GM12878 (cell line): ENCODE data around the gene KLHL7. TPM values are rescaled to one million over a fixed set of nuclear protein-coding genes. Genes with fewer than 3 reads are reported as not detected.

ENCODE experiments used
- ATAC-seq: fragments of 200-7000 bp; cut with Tn5 transposase; 3 replicates; pipeline ENCODE4 v1.9.1; 2020; ENCODE audit warnings: mild to moderate bottlenecking, moderate library complexity
- BruUV-seq: library from RNA; stranded (reverse); fragments of 400-500 nt; replicated peaks from 2 replicates; lab custom pipeline; 2021; lab: Mats Ljungman, UMichigan
- CTCF ChIA-PET: fragments of 300-600 bp; sonication (Branson Sonifier 250); formaldehyde crosslinking; extraction: SDS; loops from one replicate; lab custom pipeline; 2021; ENCODE audit warnings: inconsistent platforms; lab: Yijun Ruan, JAX
- POLR2A ChIA-PET: fragments of 350-600 bp; formaldehyde crosslinking; extraction: SDS; loops from one replicate; lab custom pipeline; 2021; ENCODE audit warnings: inconsistent platforms; lab: Charles Lee
- RAD21 ChIA-PET: fragments of 300-600 bp; sonication (Branson Sonifier 250); formaldehyde crosslinking; loops from one replicate; lab custom pipeline; 2023; ENCODE audit warnings: antibody characterized with exemption; ENCODE audit not compliant: unreplicated experiment; lab: Charles Lee
- SMC1A ChIA-PET: fragments of 300-600 bp; sonication (Branson Sonifier 250); formaldehyde crosslinking; loops from one replicate; lab custom pipeline; 2023; ENCODE audit not compliant: unreplicated experiment, uncharacterized antibody; lab: Charles Lee
- DNase-seq: peaks from one replicate; pipeline ENCODE4 v3.0.0-alpha.2; 2011; ENCODE audit warnings: low read depth, low spot score
- FAIRE-seq: peaks from 3 replicates; lab custom pipeline; 2011; peaks lifted over from hg19 to GRCh38; lab: Jason Lieb, UNC
- H2AFZ ChIP-seq: 2 replicates; pipeline ENCODE4 v1.6.0; 2011; ENCODE audit warnings: low read depth, low read length, control low read depth; ENCODE audit not compliant: control insufficient read depth
- H3K27ac ChIP-seq: 2 replicates; pipeline ENCODE4 v1.5.1; 2011; ENCODE audit warnings: control low read depth; ENCODE audit not compliant: control insufficient read depth, insufficient read depth
- H3K27me3 ChIP-seq, 2 experiments: replicated peaks in 1 of 2; 2 replicates each; pipeline versions ENCODE4 v1.6.0 to v1.6.1; 2011; ENCODE audit warnings: low read length in 1 of 2; ENCODE audit not compliant: control insufficient read depth in 2 of 2, insufficient read depth in 2 of 2
- H3K36me3 ChIP-seq, 2 experiments: 2 replicates each; pipeline ENCODE4 v1.5.1; 2011; ENCODE audit warnings: low read length in 1 of 2; ENCODE audit not compliant: control insufficient read depth in 2 of 2, insufficient read depth in 2 of 2
- H3K4me1 ChIP-seq: 2 replicates; pipeline ENCODE4 v1.6.1; 2011; ENCODE audit warnings: mild to moderate bottlenecking, low read length, moderate library complexity, mixed read lengths; ENCODE audit not compliant: control insufficient read depth, insufficient read depth
- H3K4me2 ChIP-seq: 2 replicates; pipeline ENCODE4 v1.6.0; 2011; ENCODE audit warnings: control low read depth; ENCODE audit not compliant: control insufficient read depth, insufficient read depth
- H3K4me3 ChIP-seq: fragments of 200-600 bp; sonication (generic); 2 replicates; pipeline ENCODE4 v1.5.1; 2016
- H3K79me2 ChIP-seq: 2 replicates; pipeline ENCODE4 v1.6.0; 2011; ENCODE audit warnings: low read length; ENCODE audit not compliant: control insufficient read depth, insufficient read depth
- H3K9ac ChIP-seq: 2 replicates; pipeline ENCODE4 v1.8.0; 2011; ENCODE audit warnings: low read length, control low read depth, mixed read lengths; ENCODE audit not compliant: control insufficient read depth, insufficient read depth
- H3K9me3 ChIP-seq: replicated peaks from 3 replicates; pipeline ENCODE4 v1.5.1; 2011; ENCODE audit warnings: mild to moderate bottlenecking, low read length; ENCODE audit not compliant: control insufficient read depth, insufficient read depth
- H4K20me1 ChIP-seq: 2 replicates; pipeline ENCODE4 v1.6.0; 2011; ENCODE audit not compliant: control insufficient read depth, insufficient read depth
- BMI1 ChIP-seq: fragments of 450-650 bp; IDR thresholded peaks from 2 replicates; pipeline ENCODE4 v1.6.1; 2016; ENCODE audit warnings: mild to moderate bottlenecking, moderate library complexity, borderline replicate concordance
- CREB1 ChIP-seq: IDR thresholded peaks from 2 replicates; pipeline ENCODE4 v1.6.1; 2012; ENCODE audit warnings: low read depth, mild to moderate bottlenecking, inconsistent platforms
- ETV6 ChIP-seq, 2 experiments: fragments of 450-650 bp in 1 of 2; IDR thresholded peaks in 1 of 2; conservative IDR thresholded peaks in 1 of 2; 2 replicates each; pipeline ENCODE4 v1.6.1; 2014; ENCODE audit warnings: antibody characterized with exemption in 1 of 2, borderline replicate concordance in 1 of 2, low read depth in 1 of 2, mild to moderate bottlenecking in 1 of 2, moderate library complexity in 1 of 2
- HDAC6 ChIP-seq: fragments of 200-600 bp; sonication (generic); IDR thresholded peaks from one replicate; pipeline ENCODE4 v1.8.0; 2017; ENCODE audit warnings: antibody characterized with exemption; ENCODE audit not compliant: unreplicated experiment
- HDGF ChIP-seq: fragments of 450-650 bp; IDR thresholded peaks from 2 replicates; pipeline ENCODE4 v1.6.1; 2016; ENCODE audit warnings: antibody characterized with exemption
- JUND ChIP-seq: IDR thresholded peaks from 2 replicates; pipeline ENCODE4 v1.6.1; 2012; ENCODE audit warnings: low read depth, mild to moderate bottlenecking, low read length, improper control_type of control experiment, moderate library complexity
- MTA3 ChIP-seq: IDR thresholded peaks from 2 replicates; pipeline ENCODE4 v1.6.1; 2012; ENCODE audit warnings: low read length, inconsistent platforms, borderline replicate concordance
- RAD21 ChIP-seq: IDR thresholded peaks from 2 replicates; pipeline ENCODE4 v1.6.1; 2011; ENCODE audit warnings: mild to moderate bottlenecking, low read depth, low read length, moderate library complexity; ENCODE audit not compliant: insufficient read depth
- RB1 ChIP-seq: fragments of 450-650 bp; formaldehyde crosslinking; IDR thresholded peaks from 2 replicates; pipeline ENCODE4 v1.6.1; 2017; ENCODE audit warnings: mild to moderate bottlenecking, borderline replicate concordance
- RFX5 ChIP-seq: IDR thresholded peaks from 2 replicates; pipeline ENCODE4 v1.6.1; 2011; ENCODE audit warnings: low read depth, low read length, improper control_type of control experiment
- SPI1 ChIP-seq: IDR thresholded peaks from 2 replicates; pipeline ENCODE4 v1.6.1; 2011; ENCODE audit warnings: low read depth, mild to moderate bottlenecking, low read length, moderate library complexity, borderline replicate concordance; ENCODE audit not compliant: insufficient read depth
- SREBF1 ChIP-seq: IDR thresholded peaks from 2 replicates; pipeline ENCODE4 v1.6.1; 2012; ENCODE audit warnings: mild to moderate bottlenecking, low read length
- SUPT20H ChIP-seq: IDR thresholded peaks from 2 replicates; pipeline ENCODE4 v1.6.1; 2011; ENCODE audit warnings: low read depth, mild to moderate bottlenecking, low read length, moderate library complexity, borderline replicate concordance; ENCODE audit not compliant: control insufficient read depth
- WRNIP1 ChIP-seq: IDR thresholded peaks from 2 replicates; pipeline ENCODE4 v1.6.1; 2011; ENCODE audit warnings: low read depth, low read length, improper control_type of control experiment, borderline replicate concordance
- WGBS: methylation state at CpG from one replicate; pipeline ENCODE4 v1.1.6; 2016; ENCODE audit warnings: low lambda C conversion rate; ENCODE audit not compliant: insufficient replicate concordance, insufficient coverage; ENCODE audit errors: missing lambda C conversion rate; 5-methylcytosine and 5-hydroxymethylcytosine counted together
- in situ Hi-C: fragments of 300-500 bp; cut with MboI; formaldehyde crosslinking; loops from 9 replicates; pipeline ENCODE4 v1.14.3; 2018; ENCODE audit warnings: mixed read lengths
- intact Hi-C: fragments of 100-400 bp; cut with micrococcal nuclease; formaldehyde crosslinking; loops from one replicate; pipeline ENCODE4 v1.14.2; 2022; ENCODE audit not compliant: unreplicated experiment
- polyA plus RNA-seq, 11 experiments: library from polyadenylated mRNA; depleted of rRNA in 4 of 11; unstranded in 6 of 11; stranded (reverse) in 5 of 11; fragments of >200 nt; fragmentation: Nextera tagmentation in 4 of 11; fragmentation: Illumina TruSeq in 1 of 11; extraction: Ambion mirVana in 4 of 11; extraction: Trizol in 1 of 11; gene quantifications; 1 replicate in 1 of 11; 2 replicates in 10 of 11; pipeline versions ENCODE4 v1.2.1 to v1.2.3, GENCODE V29; 2011 to 2016; ENCODE audit warnings: inconsistent platforms in 2 of 11, missing spikeins in 2 of 11, low read depth in 1 of 11
- total RNA-seq, 4 experiments: library from RNA; depleted of rRNA in 3 of 4; stranded (reverse); fragments of >200 nt in 3 of 4; fragmentation: Illumina TruSeq in 1 of 4; extraction: Trizol in 1 of 4; gene quantifications; 2 replicates each; pipeline versions ENCODE4 v1.2.1 to v1.2.3, GENCODE V29; 2013 to 2021

The KLHL7 gene
- total and polyA plus RNA-seq, 10 of the 15 experiments (the other 5 are each of a cell fraction or from before 2014, with no cell fraction given), result 6.4 to 38.7 (median 20.9) TPM

DNA sequence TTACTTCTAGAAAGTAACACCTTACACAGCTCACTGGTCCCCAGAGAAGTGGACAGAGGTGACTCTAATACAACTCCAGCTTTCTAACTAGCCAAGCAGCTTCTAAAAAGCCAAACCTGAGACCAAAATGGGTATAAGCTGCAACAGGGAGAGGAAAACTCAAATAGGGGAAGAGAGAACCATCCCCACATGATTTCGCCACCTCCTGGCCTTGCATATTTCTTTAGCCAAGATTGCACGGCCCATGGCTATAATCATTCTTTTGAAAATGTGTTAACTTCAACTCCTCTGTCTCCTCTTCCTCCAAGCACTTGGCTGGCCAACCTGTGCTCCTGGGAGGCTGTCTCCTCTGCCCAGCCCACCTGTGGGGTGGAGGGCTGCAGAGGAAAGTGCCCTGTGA lies 104.9 kb downstream of the KLHL7 start:
- Histone ChIP-seq H4K20me1 (no peaks in the 10 kb centered on the region), H3K4me3 (no peak overlapping the region), H3K9me3 (no peaks in the 10 kb centered on the region), H3K4me2 (no peak overlapping the region), H3K4me1 (no peaks in the 10 kb centered on the region), H3K27me3 (no peaks in the 10 kb centered on the region), H3K9ac (no peak overlapping the region), H3K27ac (no peak overlapping the region), H2AFZ (no peak overlapping the region), H3K79me2 (no peaks in the 10 kb centered on the region), H3K36me3 (no peaks in the 10 kb centered on the region)
- no TSS peak for BruUV-seq
- WGBS, result 29% methylated on average over 2 of the region's 2 CpGs
- in situ Hi-C loops (no loop called here), intact Hi-C loops (no loop called here)
- RAD21 ChIA-PET, result no interaction called here
- SMC1A ChIA-PET, result no interaction called here
- POLR2A ChIA-PET, result no interaction called here
- FAIRE-seq (no peak), DNase-seq (no peak), ATAC-seq (no peak)
- TF ChIP-seq WRNIP1 (no peak), JUND (no peak), RB1 (no peak), CREB1 (no peak)
- CTCF ChIA-PET, result no interaction called here

DNA sequence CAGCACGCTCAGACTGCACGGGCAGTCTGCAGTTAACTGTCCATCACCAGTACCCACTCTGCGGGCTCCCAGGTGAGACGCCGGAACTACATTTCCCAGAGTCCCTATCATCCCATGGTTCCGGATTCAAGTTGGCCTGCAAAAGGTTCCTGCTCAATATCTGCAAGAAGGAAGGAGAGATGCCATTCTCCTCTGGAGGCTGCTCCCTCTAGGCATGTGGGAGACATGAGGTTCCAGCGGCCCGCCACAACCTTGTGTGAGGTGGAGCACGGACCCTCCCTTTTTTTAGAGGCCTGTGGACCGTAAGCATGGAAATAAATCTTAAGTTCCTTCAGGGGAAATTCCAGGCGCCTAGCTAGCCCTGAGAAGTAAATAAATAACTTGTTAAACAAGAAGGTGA lies 106.0 kb downstream of the KLHL7 start:
- CTCF ChIA-PET, result interaction anchor here (1.4 kb wide), 1 partner anchor 53 kb away, joined by 4 read pairs; no protein-coding TSS in a partner anchor
- RAD21 ChIA-PET, result no interaction called here
- no peaks in the 10 kb centered on the region for H3K9me3 ChIP-seq
- SMC1A ChIA-PET, result no interaction called here
- no peak overlapping the region for H3K27ac ChIP-seq
- H2AFZ ChIP-seq, result no peak overlapping the region
- no peak for FAIRE-seq
- no peaks in the 10 kb centered on the region for H3K79me2 ChIP-seq
- no peak overlapping the region for H3K4me2 ChIP-seq
- H3K4me3 ChIP-seq, result no peak overlapping the region
- intact Hi-C loops (no loop called here), in situ Hi-C loops (no loop called here)
- H3K27me3 ChIP-seq, result no peaks in the 10 kb centered on the region
- BruUV-seq, result no TSS peak
- H3K4me1 ChIP-seq, result no peaks in the 10 kb centered on the region
- DNase-seq, result no peak
- H3K36me3 ChIP-seq, result no peaks in the 10 kb centered on the region
- no peaks in the 10 kb centered on the region for H4K20me1 ChIP-seq
- no peak overlapping the region for H3K9ac ChIP-seq
- ATAC-seq, result no peak
- 60% methylated on average over 11 of the region's 11 CpGs for WGBS
- POLR2A ChIA-PET, result no interaction called here
- no peak for TF ChIP-seq ETV6 (conservative IDR thresholded peaks at IDR 0.05 in 1 of 2, IDR thresholded peaks at IDR 0.05 in 1 of 2; ENCODE audit: borderline replicate concordance in 1 of 2, low read depth in 1 of 2)
- TF ChIP-seq SUPT20H, result no peak
- no peak for TF ChIP-seq MTA3
- TF ChIP-seq HDGF, result no peak
- TF ChIP-seq RAD21, result no peak
- TF ChIP-seq HDAC6, result no peak
- no peak for TF ChIP-seq JUND
- TF ChIP-seq BMI1, result no peak
- TF ChIP-seq RFX5, result no peak
- TF ChIP-seq SREBF1, result no peak
- TF ChIP-seq SPI1, result no peak
